ENCODE measurements around the gene MRPL23.

Gene MRPL23

GRCh38 chr11:1959786-1960185, 12.7 kb downstream of the MRPL23 start:
- DNase-seq = no peak

GRCh38 chr11:1963864-1964263, 16.7 kb downstream of the MRPL23 start:
- no peak for DNase-seq

DNA sequence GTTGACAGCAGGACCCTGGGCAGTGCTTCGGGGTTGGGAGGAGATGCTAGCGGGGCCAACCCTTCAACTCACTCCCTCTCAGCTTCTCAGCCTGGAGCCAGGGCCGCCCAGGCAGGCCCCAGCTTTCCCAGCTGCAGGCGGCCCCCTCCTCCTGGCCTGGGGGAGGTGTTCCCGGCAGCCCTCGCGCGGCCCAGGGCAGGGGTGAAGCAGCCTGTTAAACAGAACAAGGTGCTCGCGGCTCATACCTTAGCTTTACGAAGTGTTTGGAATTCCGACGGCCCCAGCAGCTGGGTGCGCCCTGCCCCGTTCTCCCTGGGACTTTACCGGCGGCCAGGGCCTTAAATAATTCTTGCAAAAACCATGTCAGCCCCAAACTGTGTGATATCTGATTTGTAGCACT, 17.2 kb downstream of the MRPL23 start:
- DNase-seq = no peak

GRCh38 chr11:1964955-1965354, 17.8 kb downstream of the MRPL23 start:
- no peak for DNase-seq

DNA sequence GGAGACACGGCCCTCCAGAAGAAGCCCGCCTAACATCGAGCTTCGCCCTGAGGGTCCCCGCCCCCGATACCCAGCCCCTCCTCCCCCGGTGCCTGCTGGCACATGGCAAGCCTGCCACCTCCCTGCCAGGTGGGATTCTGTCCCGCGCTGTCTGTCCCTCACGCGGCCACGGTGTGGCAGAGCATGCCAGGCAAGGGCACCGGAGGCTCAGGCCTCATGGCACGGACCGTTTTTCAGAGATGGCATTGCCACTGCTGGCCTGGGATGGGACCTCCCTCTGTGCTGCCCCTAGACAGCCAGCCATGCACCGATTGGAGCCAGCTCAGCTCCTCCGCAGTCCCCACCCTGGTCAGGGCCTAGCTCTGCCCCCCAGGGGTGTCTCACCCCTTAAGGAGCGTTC, 19.4 kb downstream of the MRPL23 start:
- DNase-seq = no peak

- DNase-seq = no peak
Observed at GRCh38 chr11:1967641-1968225, 20.6 kb downstream of the MRPL23 start.

DNA sequence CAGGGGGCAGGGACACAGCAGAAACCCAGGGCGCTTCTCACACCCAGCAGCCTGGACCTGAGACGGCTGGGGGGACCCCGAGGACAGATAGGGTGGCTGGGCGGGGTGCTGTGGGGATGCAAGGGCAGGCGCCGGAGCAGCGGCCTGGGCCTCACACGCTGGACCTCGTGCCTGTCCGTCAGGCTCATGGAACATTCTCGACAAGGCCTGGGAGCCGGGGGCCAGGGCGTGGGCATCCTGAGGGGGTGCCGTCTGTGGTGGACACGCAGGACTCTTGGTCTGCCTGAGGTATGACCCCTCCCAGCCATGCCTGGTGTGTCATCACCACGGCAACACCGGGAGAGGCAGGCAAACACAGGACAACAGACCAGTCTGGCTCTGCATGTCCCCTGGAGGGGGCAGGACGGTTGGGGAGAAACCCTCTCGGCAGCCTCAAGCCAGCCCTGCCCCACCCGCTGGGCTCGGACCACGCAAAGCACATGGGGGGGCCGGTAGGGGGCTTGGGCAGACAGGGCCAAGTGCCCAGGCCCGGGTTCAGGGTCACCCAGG, 21.4 kb downstream of the MRPL23 start:
- DNase-seq = no peak

GRCh38 chr11:1969035-1969434, 21.9 kb downstream of the MRPL23 start:
- DNase-seq = no peak

GRCh38 chr11:1969776-1970175, 22.6 kb downstream of the MRPL23 start:
- no peak for DNase-seq

DNA sequence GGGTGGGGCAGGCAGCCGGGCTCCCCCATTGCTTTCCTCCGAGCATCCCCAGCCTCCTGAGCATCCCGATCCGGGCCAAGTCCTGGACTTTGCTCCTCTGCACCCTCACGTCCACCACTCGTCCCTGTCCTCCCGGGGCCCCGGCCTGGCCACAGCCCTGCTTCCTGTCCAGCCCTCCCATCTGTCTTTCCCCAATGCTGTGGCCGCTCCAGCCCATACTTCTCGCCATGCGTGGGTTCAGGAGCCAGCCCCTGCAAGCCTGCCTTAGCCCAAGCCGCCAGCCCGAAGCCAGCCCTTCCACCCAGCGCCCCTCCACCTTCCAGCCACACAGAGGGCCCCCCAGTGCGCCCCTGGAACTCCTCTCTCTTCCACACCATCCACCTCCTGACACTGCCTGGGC, 23.8 kb downstream of the MRPL23 start:
- DNase-seq = no peak

GRCh38 chr11:1975185-1975584, 28.1 kb downstream of the MRPL23 start:
- DNase-seq = no peak

GRCh38 chr11:1978720-1979473, 31.8 kb downstream of the MRPL23 start:
- no peak for DNase-seq

DNA sequence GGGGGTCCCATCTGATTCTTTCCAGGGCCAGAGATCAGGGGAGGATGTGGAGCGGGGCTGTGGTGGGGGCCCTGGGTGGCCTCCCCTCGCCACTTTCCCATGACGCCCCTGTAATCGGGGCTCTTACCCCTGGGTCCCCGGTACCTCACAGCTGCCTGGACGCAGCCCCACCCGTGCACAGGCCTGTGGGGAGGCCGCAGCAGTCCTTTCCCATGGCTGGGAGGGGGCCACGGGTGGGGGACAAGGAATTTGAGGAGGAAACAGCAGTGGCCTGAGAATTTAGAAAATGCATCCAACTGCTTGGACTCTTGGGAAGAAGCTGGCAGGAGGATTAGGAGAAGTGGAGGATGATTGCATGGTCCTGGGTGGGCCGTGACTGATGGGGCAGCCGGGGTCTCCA, 32.5 kb downstream of the MRPL23 start:
- no peak for DNase-seq

DNA sequence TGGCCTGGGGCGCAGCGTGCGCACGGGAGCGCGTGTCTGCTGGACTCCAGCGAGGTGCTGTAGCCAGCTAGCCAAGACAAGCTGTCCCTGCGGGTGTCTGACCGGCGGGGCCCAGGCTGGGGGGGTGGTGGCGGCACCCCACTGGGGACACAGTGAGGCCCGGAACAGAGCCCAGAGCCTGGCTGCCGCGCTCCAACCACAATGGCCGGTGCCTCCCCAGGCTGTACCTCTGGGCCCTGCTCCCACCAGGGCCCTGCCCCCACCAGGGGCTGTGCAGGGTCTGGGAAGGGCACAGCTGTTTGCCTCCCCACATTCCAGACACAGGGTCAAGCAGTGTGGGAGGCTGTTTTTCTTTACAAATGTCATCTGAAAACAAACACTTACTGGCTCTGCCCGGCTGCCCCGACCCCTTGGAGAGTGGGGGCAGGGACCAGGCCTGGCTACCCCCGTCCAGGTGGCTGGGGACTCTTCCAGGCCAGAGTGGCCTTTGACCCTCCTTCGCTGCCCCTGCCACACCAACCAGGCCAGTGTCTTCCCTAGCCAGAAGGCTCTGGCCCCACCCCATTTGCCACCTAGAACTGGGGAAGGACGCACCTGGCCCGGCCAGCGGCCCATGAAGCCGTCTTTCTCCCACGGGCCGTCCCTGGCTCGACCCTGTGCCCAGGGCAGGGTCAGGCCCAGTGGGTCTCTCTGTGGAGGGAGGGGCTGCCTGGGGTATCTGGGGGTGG, 35.9 kb downstream of the MRPL23 start:
- DNase-seq = no peak

DNA sequence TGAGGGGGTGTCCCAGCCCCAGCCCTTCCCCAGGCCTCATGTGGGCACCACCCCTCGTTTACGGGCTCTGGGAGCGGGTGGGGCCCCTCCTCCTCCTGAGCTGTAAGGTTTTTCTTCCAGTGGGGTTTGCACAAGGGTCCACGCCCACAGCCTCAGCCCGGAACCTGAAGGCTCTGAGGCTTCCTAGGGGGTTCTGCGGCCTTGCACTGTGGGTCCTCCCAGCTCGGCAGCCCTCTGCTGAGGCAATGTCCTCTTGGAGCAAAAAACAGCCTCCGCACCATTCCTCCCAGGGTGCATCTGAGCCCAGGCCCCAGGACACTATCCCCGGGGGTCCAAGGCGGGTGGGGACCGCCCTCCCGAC, 36.4 kb downstream of the MRPL23 start:
- DNase-seq = no peak

DNA sequence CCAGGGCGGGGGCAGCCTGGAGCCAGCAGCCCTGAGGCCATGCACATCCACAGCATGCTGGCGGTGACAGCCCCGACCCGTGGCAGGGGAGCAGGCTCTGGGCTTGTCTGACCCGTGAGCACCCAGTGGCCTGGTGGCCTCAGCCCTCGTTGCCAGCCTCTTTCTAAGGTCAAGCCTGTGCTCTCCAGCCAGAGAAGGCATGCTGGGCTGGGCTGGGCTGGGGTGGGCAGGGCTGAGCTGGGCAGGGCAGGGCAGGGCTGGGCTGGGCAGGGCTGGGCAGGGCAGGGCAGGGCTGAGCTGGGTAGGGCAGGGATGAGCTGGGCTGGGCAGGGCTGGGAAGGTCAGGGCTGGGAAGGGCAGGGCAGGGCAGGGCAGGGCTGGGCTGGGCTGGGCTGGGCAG, 39.9 kb downstream of the MRPL23 start:
- no peak for DNase-seq

DNA sequence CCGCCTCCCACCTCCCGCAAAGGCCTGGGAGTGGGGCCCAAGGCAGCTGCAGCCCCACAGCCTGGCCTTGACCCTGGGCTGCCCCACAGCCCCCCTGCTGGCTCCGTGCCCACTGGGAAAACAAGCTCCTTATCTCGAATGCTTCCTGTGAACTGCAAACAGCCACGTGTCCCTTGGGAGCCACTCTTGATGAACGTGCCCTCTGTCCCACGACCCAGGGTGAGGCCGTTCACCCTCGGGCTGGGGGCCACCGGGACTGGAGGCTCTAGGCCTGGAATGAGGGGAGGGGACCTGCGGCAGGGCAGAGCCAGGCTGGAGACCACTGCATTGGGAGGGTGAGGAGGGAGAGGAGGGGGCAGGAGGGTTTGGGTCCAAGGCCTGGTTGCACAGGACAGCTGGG, 41.0 kb downstream of the MRPL23 start:
- no peak for DNase-seq

DNA sequence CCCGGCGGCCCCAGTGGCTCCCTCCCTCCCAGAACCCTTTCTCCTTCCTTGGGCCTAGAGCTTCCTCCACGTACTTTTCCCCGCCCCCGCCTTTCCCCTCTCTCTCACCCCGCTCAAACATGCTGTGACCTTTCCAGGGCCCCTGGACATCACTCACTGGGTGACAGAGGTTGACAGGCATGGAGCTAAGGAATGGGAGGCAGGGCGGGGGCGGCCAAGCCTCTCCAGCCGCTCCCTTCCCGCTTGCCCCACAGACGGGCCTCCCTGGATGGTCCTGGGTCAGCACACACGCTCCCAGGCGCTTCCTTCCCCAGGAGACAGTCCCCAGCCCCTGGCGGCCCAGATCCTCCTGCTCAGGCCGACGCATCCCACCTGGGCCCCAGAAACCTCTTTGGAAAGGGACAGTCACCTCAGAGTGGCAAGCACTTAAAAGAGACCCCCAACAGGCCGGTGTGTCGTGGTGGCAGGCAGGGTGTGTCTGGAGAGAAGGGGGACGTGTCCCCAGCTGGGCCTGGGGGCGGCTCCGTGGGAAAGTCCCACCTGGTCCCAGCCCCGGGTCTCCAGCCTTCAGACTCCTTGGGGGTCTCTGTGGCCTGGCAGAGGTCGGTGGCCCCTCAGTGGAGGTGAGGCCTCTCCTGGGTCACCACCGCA, 41.7 kb downstream of the MRPL23 start:
- no peak for DNase-seq

DNA sequence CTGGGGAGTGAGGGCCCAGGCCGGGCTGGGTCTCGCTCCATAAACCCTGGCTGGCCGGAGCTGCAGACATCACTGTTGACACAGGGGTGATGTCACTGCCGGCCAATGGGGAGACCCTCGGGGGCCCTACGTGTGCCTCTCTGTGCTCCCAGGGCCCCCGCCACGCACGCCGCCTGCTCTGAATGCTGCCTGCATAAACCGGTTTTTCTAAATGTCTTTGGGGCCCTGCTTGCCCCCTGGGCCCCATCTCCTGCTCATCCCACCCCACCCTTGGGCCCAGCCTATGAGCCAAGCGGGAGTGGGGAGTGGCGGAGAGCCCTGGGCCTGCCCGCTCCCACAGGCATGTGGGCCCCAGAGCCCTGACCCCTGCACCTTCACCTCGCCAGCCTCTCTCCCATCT, 42.8 kb downstream of the MRPL23 start:
- DNase-seq = no peak

DNA sequence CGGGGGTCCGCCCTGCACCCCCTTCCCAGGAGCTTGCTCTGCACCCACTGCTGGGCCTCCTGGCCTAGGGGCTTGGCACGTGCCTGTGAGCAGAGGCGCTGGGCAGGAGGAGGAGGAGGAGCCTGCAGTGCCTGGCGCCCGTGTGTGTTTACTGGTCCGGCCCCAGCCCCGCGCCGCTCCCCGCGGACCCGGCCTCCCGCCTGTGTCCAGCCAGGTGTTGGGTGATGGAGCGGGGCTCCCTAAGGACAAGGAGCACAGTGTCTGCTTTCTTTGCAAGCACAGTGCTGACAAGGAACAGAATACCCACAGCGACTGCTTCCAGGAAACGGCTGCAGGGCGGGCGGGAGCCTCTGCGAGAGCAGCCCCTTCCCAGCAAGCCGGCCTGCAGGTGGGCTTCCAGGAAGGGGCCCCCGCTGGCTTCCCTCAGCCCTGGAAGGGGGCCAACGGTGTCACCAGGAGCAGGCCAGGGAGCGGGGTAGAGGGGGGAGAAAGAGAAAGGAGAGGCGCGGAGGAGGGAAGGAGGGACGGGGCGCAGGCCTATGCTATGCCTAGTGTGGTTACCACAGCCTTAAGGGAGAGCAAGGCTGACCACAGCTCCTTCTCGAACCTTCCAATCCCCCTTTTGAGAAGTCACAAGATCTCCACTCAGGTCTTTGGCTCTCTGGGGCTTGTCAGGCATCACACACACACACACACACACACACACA, 43.9 kb downstream of the MRPL23 start:
- no peak for DNase-seq

DNA sequence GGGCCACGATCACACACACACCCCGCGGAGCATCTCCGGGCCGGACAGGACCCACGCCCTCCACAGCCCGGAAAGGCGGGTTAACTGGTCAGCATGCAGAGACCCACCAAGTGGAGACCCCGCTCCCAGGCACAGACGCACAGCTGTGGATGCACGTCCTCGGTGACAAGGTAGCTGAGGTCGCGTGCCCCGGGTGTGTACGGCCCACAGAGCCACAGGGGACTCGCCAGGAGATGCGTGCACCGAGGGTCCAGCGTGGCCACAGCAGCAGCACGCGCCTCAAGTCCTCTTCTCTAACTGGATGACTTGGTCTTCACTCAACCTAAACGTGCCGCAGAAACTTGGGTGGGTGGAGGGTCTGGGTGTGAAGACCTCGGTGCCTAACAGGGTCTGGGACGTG, 45.0 kb downstream of the MRPL23 start:
- no peak for DNase-seq

DNA sequence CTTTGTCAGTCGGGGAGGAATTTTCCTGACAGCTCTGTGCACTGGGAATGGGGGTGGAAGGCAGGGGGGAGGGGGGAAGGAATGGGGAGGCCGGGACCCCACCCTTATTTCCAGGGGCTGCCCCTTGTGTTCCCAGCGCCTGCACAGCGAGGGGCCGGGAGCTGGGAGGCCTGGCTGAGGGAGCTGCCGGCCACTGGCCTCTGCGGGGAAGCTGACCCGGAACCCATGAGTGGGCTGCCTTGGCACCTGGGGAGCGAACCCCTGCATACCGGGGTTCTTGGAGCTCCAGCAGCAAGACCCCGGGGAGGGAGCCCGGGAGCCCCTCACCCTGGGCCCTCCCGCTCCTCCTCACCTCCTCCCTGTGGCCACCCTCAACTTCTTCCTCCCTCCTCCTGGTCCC, 47.0 kb downstream of the MRPL23 start:
- no peak for DNase-seq

DNA sequence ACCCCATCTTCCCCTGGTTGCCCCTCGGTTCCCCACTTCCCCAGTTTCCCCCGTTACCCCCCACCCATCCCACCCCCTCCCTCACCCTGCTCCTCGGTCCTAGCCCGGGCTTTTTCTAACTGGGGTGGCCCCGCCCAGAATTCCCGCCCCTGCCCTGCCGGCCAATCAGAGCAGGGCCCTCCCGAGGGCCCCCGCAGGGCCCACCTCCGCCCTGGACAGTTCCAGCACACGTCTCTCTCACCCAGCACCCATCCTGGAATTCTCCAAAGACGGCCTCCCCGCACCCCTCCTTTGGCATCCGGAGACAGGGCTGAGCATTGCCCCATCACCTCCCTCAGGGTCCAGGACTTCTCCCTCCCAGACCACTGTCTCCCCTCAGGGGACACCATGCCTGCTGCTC, 50.6 kb downstream of the MRPL23 start, which contains the start of gene H19:
Gene H19, minus strand, starts transcription at position 88 of the 400 bp plus-strand sequence.
- DNase-seq = no peak

Data from NCI-H446 (cell line).